ENCODE data around the gene KLHL6.
"Not testable (repeated sequence)": the region's sequence is repeated elsewhere in the genome, so short reads cannot be mapped to it uniquely, and the experiment has no call there.

KLHL6 gene

DNA sequence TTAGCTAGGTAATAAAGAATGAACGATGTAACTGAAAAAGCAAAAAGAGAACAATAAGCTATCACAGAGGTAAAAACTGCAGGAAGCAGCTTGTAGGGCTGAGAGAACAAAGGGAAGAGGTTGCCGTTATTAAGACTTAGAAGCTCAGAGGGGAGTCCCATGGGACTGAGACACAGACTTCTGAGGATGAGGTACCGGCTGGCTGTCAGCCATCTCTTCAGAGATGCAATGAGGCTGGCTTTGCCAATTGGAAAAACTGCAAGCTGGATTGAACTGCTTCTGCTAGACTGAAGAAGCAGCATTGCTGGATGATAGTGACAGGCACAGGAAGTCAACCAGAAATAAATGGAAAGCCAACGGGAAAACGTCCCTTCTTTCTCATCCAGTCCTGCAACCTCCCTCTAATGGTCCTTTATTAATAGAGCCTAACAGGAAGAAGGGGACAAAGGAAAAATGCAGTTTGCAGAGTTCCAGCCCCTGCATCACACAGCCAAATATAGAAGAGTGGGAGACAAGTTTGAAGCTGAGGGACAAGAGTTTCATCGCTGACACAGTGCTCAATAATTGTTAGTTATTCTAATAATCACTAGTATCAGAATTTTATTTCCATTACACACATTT lies 21.1 kb upstream of the KLHL6 start:
- in situ Hi-C loops (cut with HindIII; ENCODE audit: low pct_ligation_motif_present, low pct_unique_long_range_greater_than_20kb, low sequenced_read_pairs) = no loop called here
- no peak for DNase-seq

DNA sequence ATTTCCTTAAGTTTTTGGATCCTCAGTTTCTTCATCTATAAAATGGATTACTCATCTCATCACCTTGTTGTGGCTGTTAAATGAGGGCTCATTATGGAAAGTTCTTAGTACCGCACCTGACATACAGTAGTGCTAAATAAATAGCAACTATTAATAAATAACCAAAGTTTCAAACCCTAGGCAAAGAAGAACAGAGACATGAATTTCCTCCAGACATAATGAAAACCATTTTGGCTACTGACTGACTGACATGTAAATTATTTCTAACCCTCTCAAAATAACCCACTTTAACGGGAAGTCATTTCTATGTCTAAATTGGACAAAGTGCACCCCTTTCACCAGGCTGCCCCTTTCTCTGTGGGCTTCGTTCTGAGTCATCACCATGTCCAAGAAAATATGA lies 17.4 kb upstream of the KLHL6 start:
- DNase-seq = no peak
- in situ Hi-C loops (cut with HindIII; ENCODE audit: low pct_ligation_motif_present, low pct_unique_long_range_greater_than_20kb, low sequenced_read_pairs) = no loop called here

DNA sequence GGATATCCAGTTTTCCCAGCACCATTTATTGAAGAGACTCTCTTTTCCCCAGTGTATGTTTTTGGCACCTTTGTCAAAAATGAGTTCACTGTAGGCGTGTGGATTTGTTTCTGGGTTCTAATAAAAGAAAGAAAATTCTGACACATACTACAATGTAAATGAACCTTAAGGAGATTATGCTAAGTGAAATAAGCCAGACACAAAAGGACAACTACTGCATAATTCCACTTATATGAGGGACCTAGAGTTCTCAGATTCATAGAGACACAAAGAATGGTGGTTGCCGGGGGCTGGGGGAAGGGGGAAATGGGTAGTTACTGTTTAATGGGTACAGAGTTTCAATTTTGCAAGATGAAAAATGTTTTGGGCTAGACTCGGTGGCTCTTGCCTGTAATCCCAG lies 14.7 kb upstream of the KLHL6 start:
- DNase-seq; in situ Hi-C loops (cut with HindIII; ENCODE audit: low pct_ligation_motif_present, low pct_unique_long_range_greater_than_20kb, low sequenced_read_pairs): not testable (repeated sequence)

DNA sequence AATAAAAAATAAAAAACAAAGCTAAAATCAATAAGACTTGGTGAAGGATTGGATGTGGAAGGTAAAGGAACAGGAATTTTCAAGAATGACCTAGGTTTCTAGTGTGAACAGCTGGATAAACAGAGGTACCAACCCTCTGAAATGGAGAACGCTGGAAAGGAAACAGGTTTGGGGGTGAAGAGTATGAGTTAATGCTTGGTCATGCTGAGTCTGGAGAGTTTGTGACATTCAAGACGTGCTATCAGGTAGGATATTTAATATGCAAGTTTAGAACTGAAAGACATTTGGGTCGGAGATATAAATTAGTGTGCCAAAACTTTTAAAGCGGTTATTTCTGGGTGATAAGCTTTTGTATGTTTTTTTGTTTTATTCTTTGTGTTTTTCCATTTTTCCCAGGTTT lies 11.4 kb upstream of the KLHL6 start:
- in situ Hi-C loops (cut with HindIII; ENCODE audit: low pct_ligation_motif_present, low pct_unique_long_range_greater_than_20kb, low sequenced_read_pairs) = no loop called here
- DNase-seq = no peak

DNA sequence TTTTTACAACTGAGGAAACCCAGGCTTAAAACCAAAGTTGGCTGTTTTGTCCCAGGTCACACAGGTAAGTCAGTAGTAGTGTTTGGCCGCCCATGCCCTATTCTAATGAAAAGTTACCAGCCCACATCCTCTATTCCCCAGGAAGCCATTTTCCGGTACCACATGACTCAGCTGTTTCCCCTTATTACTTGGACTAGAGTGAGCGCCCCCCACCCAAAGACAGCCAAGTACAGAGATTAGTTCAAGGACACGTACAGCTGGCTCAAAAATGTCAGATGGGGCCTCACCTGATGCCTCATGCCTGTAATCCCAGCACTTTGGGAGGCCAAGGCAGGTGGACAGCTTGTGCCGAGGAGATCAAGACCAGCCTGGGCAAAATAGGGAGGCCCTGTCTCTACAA lies 8.5 kb upstream of the KLHL6 start:
- no peak for DNase-seq
- in situ Hi-C loops (cut with HindIII; ENCODE audit: low pct_ligation_motif_present, low pct_unique_long_range_greater_than_20kb, low sequenced_read_pairs) = no loop called here

DNA sequence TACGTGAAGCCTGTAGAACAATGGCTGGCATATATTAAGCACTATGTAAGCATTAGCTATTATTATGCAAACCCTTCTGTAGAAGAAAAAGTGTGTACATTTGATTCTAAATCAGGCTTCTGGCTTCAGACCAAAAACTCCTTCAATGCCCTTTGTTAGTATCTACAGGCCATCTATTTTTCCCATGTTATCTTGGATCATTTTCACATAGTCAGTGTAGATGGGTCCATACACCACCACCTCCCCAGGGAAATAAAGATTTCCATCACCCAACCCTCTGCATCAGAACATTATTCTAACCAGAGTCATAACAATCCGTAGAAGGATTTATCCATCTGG lies 8.0 kb upstream of the KLHL6 start:
- in situ Hi-C loops (cut with HindIII; ENCODE audit: low pct_ligation_motif_present, low pct_unique_long_range_greater_than_20kb, low sequenced_read_pairs) = no loop called here
- no peak for DNase-seq

DNA sequence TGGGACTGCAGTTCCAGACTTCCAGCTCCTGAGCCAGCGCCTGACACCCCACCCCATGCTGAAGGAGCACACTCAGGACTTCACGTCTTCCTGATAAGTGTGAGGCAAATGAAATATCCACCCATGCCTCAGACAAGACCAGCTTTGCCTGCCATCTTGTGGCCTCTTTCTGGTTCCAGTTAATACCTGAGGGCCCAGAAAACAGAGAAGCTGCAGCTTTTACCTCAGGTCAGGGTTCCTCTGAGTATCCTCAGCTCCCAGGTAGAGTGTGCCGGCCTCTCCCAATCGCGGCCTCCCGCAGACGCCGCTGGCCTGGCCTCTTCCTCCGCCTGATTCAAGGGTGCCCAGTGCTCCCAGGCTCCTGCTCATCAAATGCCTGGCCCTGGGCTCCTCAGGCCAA lies 5.1 kb upstream of the KLHL6 start:
- peak; percentile 13 for DNase-seq
- in situ Hi-C loops (cut with HindIII; ENCODE audit: low pct_ligation_motif_present, low pct_unique_long_range_greater_than_20kb, low sequenced_read_pairs) = no loop called here

DNA sequence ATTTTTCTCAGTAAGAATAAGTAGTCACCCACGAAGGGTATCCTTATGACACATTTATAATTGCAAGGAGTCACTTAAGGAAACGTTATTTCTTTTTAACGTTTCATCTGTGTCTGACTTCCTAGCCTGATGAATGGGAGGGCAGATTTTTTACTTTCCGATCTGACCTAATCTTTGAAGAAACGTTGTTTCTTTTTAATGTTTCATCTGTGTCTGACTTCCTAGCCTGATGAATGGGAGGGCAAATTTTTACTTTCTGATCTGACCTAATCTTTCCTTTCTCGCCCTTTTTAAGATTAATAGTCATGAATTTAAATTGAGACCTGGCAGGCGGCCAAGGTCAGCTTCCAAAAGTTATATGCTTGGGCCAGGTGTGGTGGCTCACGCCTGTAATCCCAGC lies 3.0 kb upstream of the KLHL6 start:
- in situ Hi-C loops (cut with HindIII; ENCODE audit: low pct_ligation_motif_present, low pct_unique_long_range_greater_than_20kb, low sequenced_read_pairs) = no loop called here
- no peak for DNase-seq

DNA sequence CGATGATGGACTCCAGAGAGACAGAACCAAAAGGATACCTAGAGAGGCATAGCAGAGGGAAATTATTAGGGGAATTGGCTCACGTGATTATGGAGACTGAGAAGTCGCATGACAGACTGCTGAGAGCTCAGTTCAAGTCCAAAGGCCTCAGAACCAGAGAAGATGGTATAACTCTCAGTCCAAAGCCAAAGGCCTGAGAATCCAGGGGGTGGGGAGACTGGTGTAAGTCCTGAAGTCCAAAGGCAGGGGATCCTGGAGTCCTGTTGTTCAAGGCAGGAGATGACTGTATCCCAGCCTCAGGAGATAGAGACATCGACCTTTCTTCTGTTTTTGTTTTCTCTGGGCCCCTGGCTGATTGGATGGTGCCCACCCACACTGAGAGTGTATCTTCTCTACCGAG lies 1.2 kb upstream of the KLHL6 start:
- no peak for DNase-seq
- in situ Hi-C loops (cut with HindIII; ENCODE audit: low pct_ligation_motif_present, low pct_unique_long_range_greater_than_20kb, low sequenced_read_pairs) = no loop called here

DNA sequence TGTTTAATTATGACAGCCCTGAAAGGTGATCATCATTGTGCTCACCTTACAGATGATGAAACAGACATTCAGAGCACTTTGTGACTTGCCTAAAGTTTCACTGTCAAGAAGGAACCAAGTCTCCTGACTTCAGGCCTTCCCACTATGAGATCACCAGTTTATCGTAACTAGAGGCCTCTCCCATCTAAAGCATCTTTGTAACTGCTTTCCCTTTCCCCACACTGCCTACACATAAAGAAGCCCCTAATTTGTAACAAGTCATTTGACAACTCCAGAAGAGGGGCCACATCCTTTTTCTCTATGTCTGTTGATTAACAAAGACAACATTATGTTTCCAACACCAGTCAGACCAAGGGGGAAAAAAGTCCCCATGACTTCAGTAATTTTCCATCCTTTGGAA lies 1.1 kb downstream of the KLHL6 start:
- DNase-seq = no peak
- in situ Hi-C loops (cut with HindIII; ENCODE audit: low pct_ligation_motif_present, low pct_unique_long_range_greater_than_20kb, low sequenced_read_pairs) = no loop called here

DNA sequence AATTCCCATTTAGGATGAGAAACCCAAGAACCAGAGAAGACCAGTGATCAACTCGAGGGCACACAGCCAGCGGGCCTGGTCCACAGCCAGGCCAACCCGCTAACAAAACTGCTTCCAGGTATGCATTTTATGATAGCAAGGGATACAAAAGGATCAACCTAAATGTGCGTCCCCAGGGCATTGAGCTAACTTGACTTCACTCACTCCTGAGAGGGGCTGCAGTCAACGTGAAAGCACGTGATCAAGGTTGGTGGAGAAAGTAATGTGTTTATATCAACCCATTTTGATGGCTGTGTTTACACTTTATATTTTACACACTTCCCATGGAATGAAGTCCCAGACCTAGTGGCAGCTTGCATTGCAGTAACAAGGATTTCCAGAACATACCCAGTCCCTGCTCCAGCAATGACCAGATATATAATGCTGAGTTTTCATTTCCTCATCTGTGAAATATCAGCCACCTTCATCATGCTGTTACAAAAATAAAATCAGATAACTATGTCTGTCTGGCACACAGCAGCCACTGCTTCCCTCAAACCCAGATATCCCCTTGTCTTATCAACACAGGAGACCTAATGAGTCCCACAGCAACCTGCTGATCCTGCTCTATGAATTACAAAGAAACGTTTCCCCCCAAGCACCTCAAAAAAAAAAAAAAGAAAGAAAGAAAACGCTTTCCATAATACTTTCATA lies 2.0 kb downstream of the KLHL6 start:
- no peak for DNase-seq
- in situ Hi-C loops (cut with HindIII; ENCODE audit: low pct_ligation_motif_present, low pct_unique_long_range_greater_than_20kb, low sequenced_read_pairs) = no loop called here

DNA sequence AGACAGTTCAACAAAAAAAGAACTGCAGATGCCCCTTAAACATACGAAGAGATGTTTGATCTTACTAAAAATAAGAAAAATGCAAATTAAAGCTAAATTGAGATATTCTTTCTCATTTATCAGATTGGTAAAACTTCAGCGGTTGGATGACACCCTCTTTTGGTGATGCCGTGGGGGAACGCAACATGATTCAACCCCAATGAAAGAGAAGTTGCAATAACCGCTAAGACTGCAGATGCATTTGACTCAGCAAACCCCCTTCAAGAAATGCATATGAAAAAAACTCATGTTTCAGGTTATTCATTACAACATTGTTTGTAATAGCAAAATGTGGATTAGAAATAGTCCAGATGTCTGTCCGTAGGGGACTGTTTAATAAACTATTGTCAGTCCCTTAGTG lies 3.6 kb downstream of the KLHL6 start:
- in situ Hi-C loops (cut with HindIII; ENCODE audit: low pct_ligation_motif_present, low pct_unique_long_range_greater_than_20kb, low sequenced_read_pairs) = no loop called here
- DNase-seq = no peak

DNA sequence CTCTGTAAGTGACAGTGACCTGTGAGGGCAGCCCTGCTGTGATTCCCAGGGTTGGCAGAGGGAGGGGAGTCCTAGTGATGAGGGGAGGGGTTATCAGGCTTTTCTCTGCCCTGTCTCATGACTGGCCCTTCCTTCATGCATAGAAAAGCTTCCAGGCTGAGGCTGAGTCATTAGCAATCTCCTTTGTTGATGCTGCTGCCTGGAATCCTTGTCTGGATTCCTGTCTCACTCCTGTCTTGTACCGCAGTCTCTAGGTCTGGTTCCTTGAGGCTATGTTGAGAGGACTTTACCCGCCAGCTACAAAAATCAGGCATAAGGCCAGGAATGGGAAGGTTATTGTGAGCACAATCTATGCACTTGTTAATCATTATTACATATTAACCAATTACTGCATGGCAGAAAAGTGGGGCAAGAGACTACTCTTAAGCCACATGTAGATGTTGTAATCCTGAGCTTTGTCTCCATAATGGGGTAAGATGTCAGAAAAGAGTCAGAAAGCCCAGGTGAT lies 7.2 kb downstream of the KLHL6 start:
- in situ Hi-C loops (cut with HindIII; ENCODE audit: low pct_ligation_motif_present, low pct_unique_long_range_greater_than_20kb, low sequenced_read_pairs) = no loop called here
- DNase-seq = peak; percentile 83

DNA sequence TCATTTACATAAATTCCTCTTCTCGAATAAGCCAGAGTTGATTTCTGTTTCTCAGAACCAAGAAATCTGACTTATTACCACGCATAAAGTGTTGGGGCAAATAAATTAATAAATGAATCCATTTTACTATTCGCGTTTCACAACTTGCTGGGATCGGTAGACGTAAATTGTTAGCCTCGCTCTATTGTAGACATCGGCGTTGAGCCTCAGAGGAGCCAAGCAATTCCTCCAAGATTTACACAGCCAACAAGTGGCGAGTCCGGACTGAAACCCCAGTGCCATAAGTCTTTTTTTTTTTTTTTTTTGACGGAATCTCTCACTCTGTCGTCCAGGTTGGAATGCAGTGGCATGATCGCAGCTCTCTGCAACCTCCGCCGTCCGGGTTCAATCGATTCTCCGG lies 8.9 kb downstream of the KLHL6 start:
- DNase-seq = no peak
- in situ Hi-C loops (cut with HindIII; ENCODE audit: low pct_ligation_motif_present, low pct_unique_long_range_greater_than_20kb, low sequenced_read_pairs) = no loop called here

DNA sequence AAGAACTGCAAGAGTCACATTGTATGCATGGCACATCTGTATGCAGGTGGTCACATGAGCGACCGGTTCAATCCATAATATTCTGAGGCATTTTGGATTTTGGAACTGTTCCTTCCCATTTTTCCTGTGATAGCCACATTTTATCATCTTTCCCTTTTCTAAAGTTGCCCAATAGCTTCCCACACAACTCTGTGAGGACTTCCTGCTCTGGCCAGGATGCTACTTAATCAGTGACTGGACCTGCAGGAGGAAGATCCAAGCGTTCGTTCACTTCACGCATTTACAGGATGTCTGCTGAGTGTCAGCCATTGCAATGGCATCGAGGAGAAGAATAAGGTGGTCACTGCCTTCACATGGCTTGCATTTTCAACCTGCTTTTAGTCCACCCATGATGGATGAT lies 9.8 kb downstream of the KLHL6 start:
- no peak for DNase-seq
- in situ Hi-C loops (cut with HindIII; ENCODE audit: low pct_ligation_motif_present, low pct_unique_long_range_greater_than_20kb, low sequenced_read_pairs) = no loop called here

DNA sequence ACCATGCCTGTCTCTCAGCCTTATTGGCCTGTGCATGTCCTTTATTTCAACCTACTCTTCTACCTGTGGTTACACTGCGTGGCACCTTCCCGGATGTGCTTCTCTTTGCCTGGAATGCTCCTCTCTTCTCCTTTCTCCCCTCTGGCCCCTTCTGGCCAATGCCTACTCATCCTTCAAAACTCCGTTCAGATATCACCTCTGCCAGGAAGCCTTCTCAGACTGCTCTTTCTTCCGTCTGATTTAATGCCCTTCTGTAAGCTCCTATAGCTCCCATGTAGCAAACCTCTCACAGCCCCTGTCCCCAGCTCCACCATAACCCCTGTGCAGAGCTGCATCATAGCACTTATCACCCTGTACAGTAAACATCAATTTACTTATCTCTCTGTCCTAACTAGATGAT lies 13.2 kb downstream of the KLHL6 start:
- no peak for DNase-seq
- in situ Hi-C loops (cut with HindIII; ENCODE audit: low pct_ligation_motif_present, low pct_unique_long_range_greater_than_20kb, low sequenced_read_pairs) = no loop called here

DNA sequence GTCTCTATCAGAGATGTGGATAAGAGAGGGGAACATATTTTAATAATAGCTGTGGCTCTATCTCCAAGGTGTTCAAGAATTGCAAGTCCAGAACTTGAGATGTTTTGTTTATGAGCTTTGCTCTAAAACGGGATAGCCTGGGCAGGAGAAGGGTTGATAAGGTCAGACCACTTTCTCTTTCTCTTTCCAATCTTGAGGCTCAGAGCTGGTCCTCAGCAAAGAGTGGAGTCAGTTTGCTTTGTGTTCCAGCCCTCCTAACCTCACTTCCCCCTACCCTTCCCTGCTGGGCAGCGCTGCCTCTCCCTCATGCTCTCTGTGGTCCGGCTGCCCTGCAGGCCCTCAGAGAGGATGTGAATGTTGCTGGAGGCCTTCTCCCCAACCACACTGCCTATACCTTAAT lies 13.8 kb downstream of the KLHL6 start:
- no peak for DNase-seq
- in situ Hi-C loops (cut with HindIII; ENCODE audit: low pct_ligation_motif_present, low pct_unique_long_range_greater_than_20kb, low sequenced_read_pairs) = no loop called here

DNA sequence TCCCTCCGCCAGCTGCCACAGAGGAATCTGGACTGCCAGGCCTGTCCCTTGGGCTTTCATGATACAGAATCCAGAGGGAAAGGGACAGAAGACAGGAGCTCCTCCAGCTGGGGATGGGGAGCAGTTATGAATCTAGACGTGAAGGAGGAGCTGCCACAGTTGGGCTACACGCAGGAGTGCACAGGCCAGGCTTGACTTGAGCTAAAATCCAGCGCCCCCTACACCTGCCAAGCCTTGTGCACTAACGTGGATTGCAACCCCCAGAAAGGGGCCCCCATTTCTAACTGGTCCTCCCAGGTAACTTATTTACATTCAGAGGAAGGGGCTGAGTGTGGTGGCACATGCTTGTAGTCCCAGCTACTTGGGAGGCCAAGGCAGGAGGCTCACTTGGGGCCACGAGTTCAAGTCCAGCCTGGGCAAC lies 14.3 kb downstream of the KLHL6 start:
- in situ Hi-C loops (cut with HindIII; ENCODE audit: low pct_ligation_motif_present, low pct_unique_long_range_greater_than_20kb, low sequenced_read_pairs) = no loop called here
- DNase-seq = no peak

DNA sequence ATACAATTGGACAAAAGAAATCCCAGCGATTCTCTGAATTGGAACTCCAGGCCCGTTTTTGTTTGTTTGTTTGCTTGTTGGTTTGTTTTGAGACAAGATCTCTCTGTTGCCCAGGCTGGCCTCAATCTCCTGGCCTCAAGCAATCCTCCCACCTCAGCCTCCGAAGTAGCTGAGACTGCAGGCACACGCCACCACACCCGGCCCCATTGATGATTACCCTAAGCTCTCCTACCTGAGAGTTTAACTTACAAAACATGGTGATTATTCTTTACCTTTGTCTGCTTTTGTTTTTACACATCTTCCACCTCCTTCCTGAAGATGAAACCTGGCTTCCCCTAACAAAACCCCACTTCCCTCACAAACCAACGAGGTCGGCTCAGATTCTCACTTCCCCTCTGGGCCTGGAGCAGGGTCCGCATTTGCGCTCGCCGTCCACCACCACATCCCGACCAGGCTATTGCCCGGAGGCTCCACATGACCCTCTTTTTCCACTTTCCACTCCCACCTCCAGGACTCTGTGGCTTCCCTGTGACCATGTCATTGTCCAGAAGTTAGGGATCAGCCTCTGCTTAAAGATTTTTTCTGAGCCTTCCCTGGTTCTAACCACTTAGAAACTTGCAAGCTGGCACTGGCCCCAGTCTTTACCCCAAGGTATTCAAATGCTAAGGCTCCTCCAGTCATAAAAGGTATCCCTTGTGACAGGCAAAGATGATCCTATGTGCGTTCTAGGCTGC lies 14.8 kb downstream of the KLHL6 start:
- DNase-seq = no peak
- in situ Hi-C loops (cut with HindIII; ENCODE audit: low pct_ligation_motif_present, low pct_unique_long_range_greater_than_20kb, low sequenced_read_pairs) = no loop called here

DNA sequence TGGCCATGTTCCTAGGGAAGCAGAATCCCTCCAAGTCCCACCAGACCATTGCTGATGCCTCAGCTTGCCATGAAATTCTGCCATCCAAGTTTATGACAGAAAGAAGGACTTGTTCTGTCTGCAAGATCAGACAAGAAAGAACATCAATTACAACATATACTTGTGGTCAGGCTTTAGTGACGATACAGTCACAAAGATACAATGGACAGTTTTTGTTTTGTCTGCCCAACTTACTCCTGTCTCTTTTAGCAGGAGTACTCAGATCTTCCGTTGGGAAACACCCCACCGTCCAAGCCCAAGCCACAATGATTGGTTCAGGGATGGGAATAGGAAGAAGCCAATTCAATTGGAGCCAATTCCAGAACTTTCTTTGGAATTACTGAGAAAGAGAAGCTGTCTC lies 15.7 kb downstream of the KLHL6 start:
- in situ Hi-C loops (cut with HindIII; ENCODE audit: low pct_ligation_motif_present, low pct_unique_long_range_greater_than_20kb, low sequenced_read_pairs) = no loop called here
- no peak for DNase-seq
